GM12873 (cell line): Measurements from ENCODE around the gene SCNM1.

Experiments used
- CTCF ChIP-seq: IDR thresholded peaks from 2 replicates; pipeline ENCODE4 v1.5.1; 2012; ENCODE audit warnings: low read depth, mild to moderate bottlenecking, moderate library complexity, low read length, control low read depth; ENCODE audit not compliant: insufficient read depth; ENCODE audit errors: missing control alignments

SCNM1 gene

DNA sequence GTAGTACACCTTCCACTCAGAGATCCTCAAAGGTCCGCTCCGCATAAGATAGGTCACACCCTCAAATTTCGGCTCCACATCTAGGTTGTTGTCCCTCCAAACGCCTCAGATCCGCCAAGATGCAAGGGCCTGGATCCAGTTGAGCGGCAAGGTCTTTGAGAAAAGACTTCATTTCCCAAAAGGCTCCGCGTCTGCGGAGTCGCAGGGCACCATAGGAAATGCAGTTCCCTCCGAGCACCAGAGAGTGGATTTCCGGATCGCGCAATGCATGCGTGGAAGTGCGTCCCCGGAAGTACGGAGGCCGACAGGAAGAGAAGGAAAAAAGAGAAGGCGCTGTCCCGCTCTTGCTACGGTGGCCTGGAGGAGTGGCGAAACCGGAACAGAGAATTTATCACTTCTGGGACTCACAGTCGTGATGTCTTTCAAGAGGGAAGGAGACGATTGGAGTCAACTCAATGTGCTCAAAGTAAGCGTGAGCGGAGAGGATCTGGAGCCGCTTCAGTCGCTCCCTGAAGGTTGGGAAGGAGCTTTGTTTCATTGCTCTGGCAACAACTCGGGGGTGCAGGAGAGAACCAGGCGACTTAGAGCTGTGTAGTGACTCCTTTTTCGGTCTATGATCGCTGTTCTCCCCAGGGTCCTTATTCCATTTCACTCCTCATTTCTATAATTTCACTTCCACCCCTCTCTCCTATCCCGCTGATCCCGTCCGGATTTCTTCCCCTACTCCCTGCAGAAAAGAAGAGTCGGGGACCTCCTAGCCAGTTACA, at the start of gene SCNM1, which contains the start of gene LYSMD1:
TSS of gene SCNM1 (plus strand) at position 407 of the 767 bp plus-strand sequence. CDS start at position 416, 9 bp downstream.
TSS of gene LYSMD1 (minus strand) at position 165 of the 767 bp plus-strand sequence. CDS start 644 bp downstream, outside the sequence.
- no peak for TF ChIP-seq CTCF

GRCh38 chr1:151124763-151125403, 41.1 kb upstream of the SCNM1 start:
- no peak for TF ChIP-seq CTCF

GRCh38 chr1:151128800-151129199, 37.1 kb upstream of the SCNM1 start:
- no peak for TF ChIP-seq CTCF

- no peak for TF ChIP-seq CTCF
Observed at GRCh38 chr1:151130987-151131586, 34.9 kb upstream of the SCNM1 start.

DNA sequence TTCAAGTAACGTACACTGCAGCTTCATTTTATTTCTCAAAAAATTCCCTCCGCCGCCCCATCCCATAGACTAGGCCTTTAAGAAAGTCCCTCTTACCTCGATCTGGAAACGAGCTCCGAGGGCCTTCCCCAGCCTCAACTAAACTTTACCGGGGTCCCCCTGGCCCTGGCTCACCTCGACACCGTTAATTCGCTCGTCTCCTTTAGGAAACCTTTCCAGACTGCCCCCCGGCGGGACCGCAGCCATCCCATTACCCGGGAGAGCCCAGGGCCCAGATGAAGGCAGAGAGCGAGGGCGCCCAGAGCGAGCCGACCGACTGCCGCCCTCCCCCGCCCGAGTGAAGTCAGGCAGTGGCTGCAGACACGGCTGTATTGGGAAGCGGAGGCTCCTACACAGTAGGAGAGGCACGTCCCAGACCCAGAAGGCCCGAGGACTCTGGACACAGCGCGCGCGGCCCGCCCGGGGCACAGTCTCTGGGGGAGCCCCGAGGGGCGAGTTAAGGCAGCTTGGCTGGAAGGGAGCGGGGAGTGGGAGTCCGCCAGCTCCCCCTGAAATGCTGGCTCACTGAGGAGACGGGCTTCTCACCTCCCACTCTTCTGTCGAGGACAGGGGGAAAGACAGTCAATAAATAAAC, 34.1 kb upstream of the SCNM1 start:
- no peak for TF ChIP-seq CTCF

GRCh38 chr1:151132335-151133017, 33.5 kb upstream of the SCNM1 start:
- TF ChIP-seq CTCF: no peak
